Jurkat, Clone E6-1 (cell line): ENCODE data around the gene USP12. TPM values are rescaled to one million over a fixed set of nuclear protein-coding genes. Genes with fewer than 3 reads are reported as not detected.
A peak's percentile ranks its signal among the peaks of the same experiment; 100 is the strongest.
"Not testable (repeated sequence)": the region's sequence is repeated elsewhere in the genome, so short reads cannot be mapped to it uniquely, and the experiment has no call there.

Experiments
- DNase-seq: peaks from one replicate; pipeline ENCODE4 v3.0.0-alpha.2; 2011; ENCODE audit warnings: low read depth, low spot score
- H3K4me3 ChIP-seq: 2 replicates; pipeline ENCODE4 v1.5.1; 2011; ENCODE audit warnings: mild to moderate bottlenecking, low read length, control low read depth, moderate library complexity
- polyA plus RNA-seq: library from polyadenylated mRNA; unstranded; fragments of >200 nt; gene quantifications from one replicate; pipeline ENCODE4 v1.2.1, GENCODE V29; 2012; ENCODE audit warnings: missing spikeins; ENCODE audit not compliant: insufficient read length, insufficient read depth

Gene USP12, protein sequence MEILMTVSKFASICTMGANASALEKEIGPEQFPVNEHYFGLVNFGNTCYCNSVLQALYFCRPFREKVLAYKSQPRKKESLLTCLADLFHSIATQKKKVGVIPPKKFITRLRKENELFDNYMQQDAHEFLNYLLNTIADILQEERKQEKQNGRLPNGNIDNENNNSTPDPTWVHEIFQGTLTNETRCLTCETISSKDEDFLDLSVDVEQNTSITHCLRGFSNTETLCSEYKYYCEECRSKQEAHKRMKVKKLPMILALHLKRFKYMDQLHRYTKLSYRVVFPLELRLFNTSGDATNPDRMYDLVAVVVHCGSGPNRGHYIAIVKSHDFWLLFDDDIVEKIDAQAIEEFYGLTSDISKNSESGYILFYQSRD
- 14.1 TPM for polyA plus RNA-seq

DNA sequence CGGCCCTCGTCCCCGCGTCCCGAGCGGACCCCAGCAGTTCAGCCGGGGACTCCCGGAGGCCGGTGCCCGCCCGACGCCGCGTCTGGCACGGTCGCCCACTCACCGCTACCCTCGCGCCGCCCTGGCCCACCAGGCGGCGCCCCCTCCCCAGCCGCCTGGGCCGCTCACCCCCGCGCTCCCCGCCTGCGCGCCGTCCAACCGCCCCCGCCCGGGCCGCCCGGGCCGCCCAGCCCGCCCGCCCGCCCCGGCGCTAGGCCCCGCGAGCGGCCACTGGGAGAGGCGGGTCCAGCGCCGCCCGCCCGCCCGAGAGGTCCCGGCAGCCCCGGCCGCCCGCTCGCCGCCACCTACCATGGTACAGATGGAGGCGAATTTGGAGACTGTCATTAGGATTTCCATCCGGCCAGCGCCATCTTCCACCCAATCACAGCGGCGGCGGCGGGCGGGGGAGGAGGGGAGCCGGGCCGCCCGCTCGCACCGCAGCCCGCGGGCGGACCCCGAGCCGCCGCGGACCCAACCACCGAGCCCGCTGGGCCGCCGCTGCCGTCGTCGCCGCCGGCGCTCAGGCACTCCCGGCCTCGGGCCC, at the start of gene USP12:
USP12 (minus strand) TSS at position 568 of the 583 bp plus-strand sequence; CDS start at position 396, 172 bp downstream.
- no peak for DNase-seq
- H3K4me3 ChIP-seq = peak within 1 kb of the TSS; percentile 67

DNA sequence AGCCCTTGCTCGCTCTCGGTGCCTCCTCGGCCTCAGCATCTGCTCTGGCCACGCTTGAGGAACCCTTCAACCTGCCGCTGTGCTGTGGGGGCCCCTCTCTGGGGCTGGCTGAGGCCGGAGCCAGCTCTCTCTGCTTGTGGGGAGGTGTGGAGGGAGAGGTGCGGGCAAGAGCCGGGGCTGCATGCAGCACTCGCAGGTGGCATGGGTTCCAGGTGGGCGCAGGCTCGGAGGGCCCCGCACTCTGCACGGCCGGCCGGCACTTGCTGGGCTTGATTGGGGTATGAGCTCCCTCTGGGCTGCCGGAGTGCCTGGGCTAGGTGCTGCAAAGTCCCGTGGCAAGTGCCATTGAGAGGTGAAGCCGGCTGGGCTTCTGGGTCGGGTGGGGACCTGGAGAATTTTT, 48.0 kb upstream of the USP12 start:
- H3K4me3 ChIP-seq = no peak overlapping the region
- DNase-seq = no peak

DNA sequence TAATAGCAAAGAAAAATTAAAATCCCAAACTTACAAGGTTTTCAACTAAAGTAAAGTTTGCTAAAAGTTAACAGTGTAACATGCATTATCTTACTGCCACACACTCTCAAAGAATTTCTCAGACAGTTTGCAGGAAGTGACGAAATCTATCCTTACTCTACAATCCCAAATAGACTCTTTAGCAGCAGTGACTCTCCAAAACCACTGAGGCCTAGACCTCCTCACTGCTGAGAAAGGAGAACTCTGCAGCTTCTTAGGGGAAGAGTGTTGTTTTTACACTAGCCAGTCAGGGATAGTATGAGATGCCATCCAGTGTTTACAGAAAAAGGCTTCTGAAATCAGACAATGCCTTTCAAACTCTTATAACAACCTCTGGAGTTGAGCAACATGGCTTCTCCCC, 47.2 kb upstream of the USP12 start:
- DNase-seq, H3K4me3 ChIP-seq: not testable (repeated sequence)

DNA sequence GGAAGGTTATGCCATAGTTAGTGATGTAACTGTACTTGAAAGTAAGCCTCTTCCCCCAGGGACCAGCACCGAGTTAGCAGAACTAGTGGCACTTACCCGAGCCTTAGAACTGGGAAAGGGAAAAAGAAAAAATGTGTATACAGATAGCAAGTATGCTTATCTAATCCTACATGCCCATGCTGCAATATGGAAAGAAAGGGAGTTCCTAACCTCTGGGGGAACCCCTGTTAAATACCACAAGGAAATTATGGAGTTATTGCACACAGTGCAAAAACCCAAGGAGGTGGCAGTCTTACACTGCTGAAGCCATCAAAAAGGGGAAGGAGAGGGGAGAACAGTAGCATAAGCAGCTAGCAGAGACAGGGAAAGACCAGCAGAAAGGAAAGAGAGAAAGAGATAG, 46.2 kb upstream of the USP12 start:
- not testable (repeated sequence) for DNase-seq, H3K4me3 ChIP-seq

DNA sequence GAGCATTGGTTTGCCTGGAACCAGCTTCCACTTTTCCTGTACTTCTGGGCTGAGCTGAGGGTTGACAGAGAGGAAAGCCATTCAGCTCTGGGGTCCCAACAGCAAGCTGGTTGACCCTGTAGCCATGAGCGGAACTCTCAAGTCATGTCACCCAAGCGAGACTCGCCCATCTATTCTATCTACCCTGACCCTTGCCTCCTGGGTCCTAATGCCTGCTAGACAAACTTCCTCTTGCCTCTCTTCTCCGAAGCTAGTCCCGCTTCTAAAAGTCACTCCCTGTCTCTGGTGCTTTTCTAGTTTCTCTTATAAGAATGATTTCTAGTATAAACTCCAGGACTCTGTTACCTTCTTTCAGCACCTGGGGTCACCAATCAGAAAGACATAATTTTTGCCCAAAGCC, 41.8 kb upstream of the USP12 start:
- not testable (repeated sequence) for DNase-seq, H3K4me3 ChIP-seq

DNA sequence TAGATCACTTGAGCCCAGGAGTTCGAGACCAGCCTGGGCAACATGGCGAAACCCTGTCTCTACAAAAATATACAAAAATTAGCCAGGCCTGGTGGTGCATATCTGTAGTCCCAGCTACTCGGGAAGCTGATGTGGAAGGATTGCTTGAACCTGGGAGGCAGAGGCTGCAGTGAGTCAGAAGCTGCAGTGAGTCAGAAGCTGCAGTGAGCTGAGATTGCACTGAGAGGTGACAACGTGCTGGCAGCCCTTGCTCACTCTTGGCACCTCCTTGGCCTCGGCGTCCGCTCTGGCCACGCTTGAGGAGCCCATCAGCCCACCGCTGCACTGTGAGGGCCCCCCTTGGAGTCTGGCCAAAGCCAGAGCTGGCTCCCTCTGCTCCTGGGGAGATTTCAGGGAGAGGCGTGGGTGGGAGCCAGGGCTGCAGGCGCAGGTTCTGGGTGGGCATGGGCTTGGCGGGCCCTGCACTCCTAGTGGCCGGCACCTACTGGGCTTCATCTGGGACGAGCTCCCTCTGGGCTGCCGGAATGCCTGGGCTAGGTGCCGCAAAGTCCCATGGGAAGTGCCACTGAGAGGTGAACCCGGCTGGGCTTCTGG, 40.3 kb upstream of the USP12 start:
- no peak for DNase-seq
- no peak overlapping the region for H3K4me3 ChIP-seq

DNA sequence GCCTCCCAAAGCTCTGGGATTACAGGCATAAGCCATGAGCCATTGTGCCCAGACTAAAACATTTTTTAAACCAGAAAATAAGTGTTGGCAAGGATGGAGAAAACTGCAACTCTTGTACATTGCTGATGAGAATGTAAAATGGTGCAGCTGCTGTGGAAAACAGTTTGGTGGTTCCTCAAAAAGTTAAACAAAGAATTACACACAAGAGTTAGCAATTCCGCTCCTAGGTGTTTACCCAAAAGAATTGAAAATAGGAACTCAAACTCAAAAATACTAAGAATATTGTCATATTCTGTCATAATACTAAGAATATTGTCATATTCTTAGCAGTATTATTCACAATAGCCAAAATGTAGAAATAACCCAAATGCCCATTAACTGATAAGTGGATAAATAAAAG, 39.7 kb upstream of the USP12 start:
- no peak overlapping the region for H3K4me3 ChIP-seq
- DNase-seq = no peak

DNA sequence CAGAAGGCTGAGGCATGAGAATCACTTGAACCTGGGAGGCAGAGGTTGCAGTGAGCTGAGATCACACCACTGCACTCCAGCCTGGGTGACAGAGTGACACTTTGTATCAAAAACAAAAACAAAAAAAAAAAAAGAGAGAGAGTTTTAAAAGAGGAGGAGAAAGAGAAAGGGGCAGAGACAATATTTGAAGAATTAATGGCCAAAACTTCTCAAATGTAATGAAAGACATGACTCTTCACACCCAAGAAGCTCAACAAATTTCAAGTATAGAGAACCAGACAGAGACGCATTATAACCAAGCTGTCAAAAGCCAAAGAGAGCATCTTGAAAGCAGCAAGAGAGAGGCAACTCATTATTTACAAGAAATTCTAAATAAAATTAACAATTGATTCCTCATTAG, 36.9 kb upstream of the USP12 start:
- no peak for DNase-seq

DNA sequence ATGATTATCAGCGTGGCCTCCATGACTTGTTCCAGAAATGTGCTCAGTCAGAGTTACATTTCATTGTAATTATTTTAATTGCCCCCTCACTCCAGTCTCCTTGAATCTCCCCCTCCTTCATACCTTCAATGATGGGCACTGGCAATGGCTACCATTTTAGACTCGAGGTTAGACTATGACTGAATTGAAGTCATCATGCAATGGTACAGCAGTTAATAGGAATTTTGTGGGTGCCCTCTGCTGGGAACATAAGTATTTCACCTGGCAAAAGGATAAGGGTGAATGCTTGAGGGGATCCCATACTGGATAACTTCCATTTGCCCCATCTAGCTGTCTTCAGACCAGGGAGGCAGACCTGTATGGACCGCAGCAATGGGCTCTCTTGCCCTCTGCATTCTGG, 32.2 kb upstream of the USP12 start:
- DNase-seq = no peak
- no peak overlapping the region for H3K4me3 ChIP-seq

More for the DNA sequence above, 36.9 kb upstream of the USP12 start:
- no peak overlapping the region for H3K4me3 ChIP-seq

DNA sequence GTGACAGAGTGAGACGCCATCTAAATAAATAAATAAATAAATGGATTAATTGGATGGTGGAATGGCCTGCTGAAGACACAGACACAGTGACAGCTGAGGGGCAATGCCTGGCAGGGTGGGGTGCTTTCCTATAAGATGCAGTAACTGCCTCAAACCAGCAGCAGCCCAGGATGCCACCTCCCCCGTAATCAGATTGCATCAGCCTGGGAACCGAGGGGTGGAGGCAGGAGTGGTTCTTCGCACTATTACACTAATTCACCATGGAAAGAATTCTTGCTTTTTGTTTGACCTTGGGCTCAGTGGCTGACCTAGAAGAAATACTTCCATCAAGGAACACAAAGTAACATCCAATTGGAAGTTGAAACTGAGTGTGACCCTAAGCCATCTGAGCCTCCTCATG, 31.6 kb upstream of the USP12 start:
- no peak overlapping the region for H3K4me3 ChIP-seq
- DNase-seq = no peak

DNA sequence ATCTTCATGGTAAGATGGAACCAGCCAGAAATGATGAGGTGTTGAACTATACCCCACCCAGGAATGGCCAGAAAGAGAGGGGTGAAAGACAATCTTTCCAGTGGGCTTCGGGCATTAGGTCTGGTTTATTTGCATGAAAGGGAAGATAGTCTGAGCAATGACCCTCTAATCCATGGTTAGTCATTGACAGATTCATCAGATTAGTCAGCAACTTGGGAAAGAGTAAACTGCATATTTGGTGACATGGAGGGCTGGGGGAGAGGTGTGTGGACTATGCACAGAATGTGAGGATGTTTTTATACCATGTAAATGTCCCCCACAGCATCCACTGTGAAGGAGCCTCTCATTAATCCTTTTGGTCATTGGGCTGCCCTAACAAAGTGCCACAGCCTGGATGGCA, 30.1 kb upstream of the USP12 start:
- no peak for DNase-seq

DNA sequence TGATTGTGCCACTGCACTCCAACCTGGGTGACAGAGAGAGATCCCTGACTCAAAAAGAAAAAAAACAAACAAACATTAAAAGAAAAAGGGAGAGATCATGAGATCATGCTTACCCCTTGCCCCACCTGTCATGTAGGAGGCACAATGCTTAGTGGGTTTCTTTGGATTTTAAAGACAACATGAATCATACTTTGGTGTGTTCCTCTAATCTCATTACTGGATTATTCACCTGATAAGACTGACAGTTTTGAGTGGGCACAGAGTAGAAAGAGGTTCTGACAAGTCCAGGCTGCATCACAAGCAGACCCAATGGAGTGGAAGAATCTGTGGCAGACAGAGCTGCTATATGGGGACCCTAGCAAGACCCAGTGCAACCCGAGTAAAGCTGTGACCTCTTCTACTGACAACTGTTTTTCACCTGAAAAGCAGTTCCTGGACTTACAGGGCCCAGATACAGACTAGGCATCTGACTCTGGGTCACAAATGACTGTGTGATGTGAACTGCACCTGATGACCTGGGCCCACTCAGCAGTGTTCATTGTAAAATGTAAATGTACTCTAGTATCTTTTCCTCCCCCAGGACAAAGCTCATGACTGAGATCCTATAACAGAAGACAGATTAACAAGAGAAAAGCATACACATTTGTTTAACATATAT, 28.9 kb upstream of the USP12 start:
- no peak for DNase-seq
- H3K4me3 ChIP-seq = no peak overlapping the region

More for the DNA sequence above, 30.1 kb upstream of the USP12 start:
- no peak overlapping the region for H3K4me3 ChIP-seq

DNA sequence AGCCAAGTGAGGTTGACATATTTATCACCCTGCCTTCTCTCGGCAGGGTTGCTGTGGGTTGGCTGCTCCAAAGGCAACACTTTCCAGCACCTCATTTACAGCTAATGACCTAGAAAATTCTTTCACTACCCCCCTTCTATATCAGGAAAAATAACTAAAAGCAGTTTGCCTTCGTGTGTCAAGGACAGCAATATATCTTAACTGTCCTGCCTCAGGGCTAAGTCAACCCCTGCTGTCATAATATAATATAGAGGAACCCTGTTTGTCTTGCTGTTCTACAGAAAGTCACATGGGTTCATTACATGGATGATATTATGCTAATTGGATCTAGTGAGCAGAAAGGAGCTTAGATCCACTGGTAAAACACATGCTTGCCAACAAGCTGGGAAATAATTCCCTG, 28.1 kb upstream of the USP12 start:
- no peak for DNase-seq
- no peak overlapping the region for H3K4me3 ChIP-seq

DNA sequence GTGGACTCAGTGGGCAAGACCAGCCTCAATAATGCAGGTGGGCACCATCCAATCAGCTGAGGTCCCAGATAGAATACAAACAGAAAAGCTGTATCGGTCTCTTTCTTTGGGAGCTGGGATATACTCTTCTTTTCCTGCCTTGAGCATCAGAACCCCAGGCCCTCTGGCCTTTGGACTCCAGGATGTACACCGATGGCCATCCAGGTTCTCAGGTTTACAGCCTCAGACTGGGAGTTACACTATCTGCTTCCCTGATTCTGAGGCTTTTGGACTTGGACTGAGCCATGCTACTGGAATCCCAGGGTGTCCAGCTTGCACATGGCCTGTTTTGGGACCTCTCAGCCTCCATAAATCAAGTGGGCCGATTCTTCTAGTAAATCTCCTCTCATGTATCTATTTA, 27.6 kb upstream of the USP12 start:
- DNase-seq = no peak
- H3K4me3 ChIP-seq = no peak overlapping the region

DNA sequence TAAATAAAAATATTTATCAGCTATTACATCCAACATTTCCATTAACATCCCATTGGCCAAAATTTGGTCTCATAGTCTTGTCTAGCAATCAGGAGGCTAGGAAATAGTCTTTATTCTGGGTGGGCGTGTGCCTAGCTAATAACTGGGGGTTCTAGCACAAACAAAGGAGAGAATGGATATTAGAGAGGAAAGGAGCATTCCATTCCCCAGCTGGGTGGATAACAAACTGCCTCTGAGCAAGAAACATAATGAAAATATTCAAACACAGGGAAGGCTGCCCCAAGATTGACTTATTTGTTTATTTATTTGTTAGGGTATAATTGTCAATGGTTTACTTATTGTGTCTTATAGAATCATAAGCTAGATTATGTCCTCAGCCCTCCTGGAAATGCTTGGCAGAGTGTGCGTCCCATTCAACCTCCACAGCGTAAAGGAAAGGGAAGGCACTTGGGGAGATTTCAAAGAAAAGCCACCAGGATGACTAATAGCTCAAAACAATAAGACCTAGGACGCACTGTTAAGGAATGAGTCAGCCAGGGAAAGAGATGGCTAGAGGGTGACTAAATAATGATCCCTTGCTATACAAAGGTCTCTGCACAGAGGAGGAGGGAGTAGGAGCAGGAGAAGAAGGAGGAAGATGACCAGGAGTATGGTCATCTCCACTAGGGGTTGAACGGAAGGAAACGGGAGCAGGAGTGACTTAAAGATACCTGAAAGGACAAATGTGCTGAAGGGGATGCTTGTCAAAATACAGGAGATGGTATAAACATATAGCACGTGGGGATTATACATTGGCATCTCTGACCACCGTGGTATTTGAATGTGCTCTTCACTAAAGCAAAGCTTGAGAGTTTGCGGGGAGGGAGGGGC, 23.5 kb upstream of the USP12 start:
- no peak overlapping the region for H3K4me3 ChIP-seq

DNA sequence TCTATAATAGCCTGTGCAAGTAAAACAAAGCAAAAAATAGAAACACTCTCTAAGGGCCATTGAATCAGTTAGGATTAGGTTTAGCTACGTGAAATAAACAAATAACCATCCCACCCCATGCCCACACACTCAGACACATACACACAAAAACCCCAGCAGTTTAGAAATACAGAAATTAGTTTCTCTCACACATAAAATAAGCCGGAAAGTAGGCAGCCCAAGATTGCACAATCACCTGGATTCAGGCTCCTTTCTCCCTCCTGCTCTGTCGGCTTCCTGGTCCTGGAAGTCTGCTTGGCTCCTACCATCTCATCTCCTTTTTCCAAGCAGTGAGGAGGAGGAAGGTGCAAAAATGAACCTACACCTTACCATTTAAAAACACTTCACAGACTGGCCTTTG, 22.6 kb upstream of the USP12 start:
- H3K4me3 ChIP-seq = no peak overlapping the region
- no peak for DNase-seq

More for the DNA sequence above, 23.5 kb upstream of the USP12 start:
- no peak for DNase-seq

DNA sequence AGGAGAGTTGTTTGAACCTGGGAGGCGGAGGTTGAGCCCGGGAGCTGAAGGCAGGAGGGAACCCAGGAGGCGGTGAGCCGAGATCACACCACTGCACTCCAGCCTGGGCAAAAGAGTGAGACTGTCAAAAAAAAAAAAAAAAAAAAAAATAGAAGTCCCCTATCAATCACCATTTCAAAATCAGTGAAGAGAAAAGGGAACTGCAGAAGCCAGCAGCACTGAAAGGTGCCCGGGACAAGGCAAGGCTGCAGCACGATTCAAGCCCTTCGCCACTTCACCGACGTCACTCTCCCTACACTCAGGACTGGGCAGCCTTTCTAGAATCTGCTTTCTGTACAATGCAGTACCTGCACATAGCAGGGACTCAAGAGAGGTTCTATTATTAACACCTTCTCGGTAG, 21.9 kb upstream of the USP12 start:
- no peak overlapping the region for H3K4me3 ChIP-seq
- DNase-seq = no peak

DNA sequence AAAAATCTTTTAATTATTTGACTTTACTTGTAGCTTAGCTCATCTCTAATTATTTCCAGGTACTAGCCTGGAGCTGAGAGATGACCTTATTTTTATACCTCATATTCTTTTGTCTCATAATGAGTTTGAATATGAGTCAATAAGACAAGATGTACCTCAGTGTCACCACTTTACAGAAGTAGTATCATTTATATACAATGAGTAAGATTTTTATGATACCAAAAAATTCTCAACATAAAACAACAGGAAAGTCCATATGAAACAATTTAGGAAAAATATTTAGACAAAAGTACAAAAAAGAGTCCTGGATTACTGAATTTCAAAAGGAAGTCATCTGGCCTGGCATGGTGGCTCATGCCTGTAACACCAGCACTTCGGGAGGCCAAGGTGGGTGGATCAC, 21.4 kb upstream of the USP12 start:
- no peak for DNase-seq
- H3K4me3 ChIP-seq = no peak overlapping the region

DNA sequence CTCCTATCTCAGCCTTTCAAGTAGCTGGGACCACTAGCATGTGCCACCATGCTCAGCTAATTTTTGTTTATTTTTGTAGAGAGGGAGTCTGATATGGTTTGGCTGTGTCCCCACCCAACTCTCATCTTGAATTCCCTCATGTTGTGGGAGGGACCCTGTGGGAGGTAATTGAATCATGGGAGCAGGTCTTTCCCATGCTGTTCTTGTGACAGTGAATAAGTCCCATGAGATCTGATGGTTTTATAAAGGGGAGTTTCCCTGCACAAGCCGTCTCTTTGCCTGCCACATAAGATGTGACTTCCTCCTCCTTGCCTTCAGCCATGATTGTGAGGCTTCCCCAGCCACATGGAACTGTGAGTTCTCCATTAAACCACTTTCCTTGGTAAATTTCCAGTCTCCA, 20.8 kb upstream of the USP12 start:
- H3K4me3 ChIP-seq, DNase-seq: not testable (repeated sequence)
